Osteoblast (primary cell): ENCODE results near the gene NR3C2. TPM values are rescaled to one million over a fixed set of nuclear protein-coding genes. Genes with fewer than 3 reads are reported as not detected.

Experiments
- DNase-seq: peaks from one replicate; pipeline ENCODE4 v3.0.0; 2011; ENCODE audit warnings: low spot score, mixed read lengths; ENCODE audit not compliant: insufficient read length; ENCODE audit errors: missing footprints
- H2AFZ ChIP-seq: 2 replicates; pipeline ENCODE4 v1.6.0; 2011; ENCODE audit warnings: mild to moderate bottlenecking, low read length
- H3K27ac ChIP-seq: 2 replicates; pipeline ENCODE4 v1.5.1; 2011; ENCODE audit warnings: mild to moderate bottlenecking, low read depth, low read length, moderate library complexity
- H3K27me3 ChIP-seq: 2 replicates; pipeline ENCODE4 v1.6.0; 2012; ENCODE audit warnings: mild to moderate bottlenecking, control low read depth, inconsistent platforms, low read length, moderate library complexity; ENCODE audit not compliant: insufficient read depth
- H3K36me3 ChIP-seq: 2 replicates; pipeline ENCODE4 v1.5.1; 2011; ENCODE audit warnings: mild to moderate bottlenecking, low read length, control low read depth, moderate library complexity; ENCODE audit not compliant: insufficient read depth
- H3K4me1 ChIP-seq: 2 replicates; pipeline ENCODE4 v1.5.1; 2011; ENCODE audit warnings: mild to moderate bottlenecking, low read length, control low read depth, moderate library complexity; ENCODE audit not compliant: insufficient read depth
- H3K4me2 ChIP-seq: 2 replicates; pipeline ENCODE4 v1.6.0; 2011; ENCODE audit warnings: mild to moderate bottlenecking, low read length; ENCODE audit not compliant: insufficient read depth
- H3K4me3 ChIP-seq: fragments of 200-600 bp; sonication (generic); 3 replicates; pipeline ENCODE4 v1.5.1; 2012; ENCODE audit warnings: mild to moderate bottlenecking, low read length, inconsistent platforms; ENCODE audit not compliant: insufficient read depth
- H3K79me2 ChIP-seq: 2 replicates; pipeline ENCODE4 v1.6.0; 2012; ENCODE audit warnings: mild to moderate bottlenecking, low read length, control low read depth, inconsistent platforms; ENCODE audit not compliant: insufficient read depth
- H3K9me3 ChIP-seq: 2 replicates; pipeline ENCODE4 v1.5.1; 2011; ENCODE audit warnings: low read depth, low read length, control low read depth
- H4K20me1 ChIP-seq: 2 replicates; pipeline ENCODE4 v1.6.0; 2012; ENCODE audit warnings: mild to moderate bottlenecking, low read length, control low read depth; ENCODE audit not compliant: insufficient read depth
- total RNA-seq: library from RNA; depleted of rRNA; stranded (reverse); fragments of >200 nt; gene quantifications from 2 replicates; pipeline ENCODE4 v1.2.3, GENCODE V29; 2012
- TF ChIP-seq, protein P1 (sequence below): IDR thresholded peaks from 2 replicates; pipeline ENCODE4 v1.5.1; 2011; ENCODE audit warnings: mild to moderate bottlenecking, low read depth, low read length, moderate library complexity; ENCODE audit errors: extremely low read depth

The NR3C2 gene
- total RNA-seq, 1 donor = 0.72 TPM

DNA sequence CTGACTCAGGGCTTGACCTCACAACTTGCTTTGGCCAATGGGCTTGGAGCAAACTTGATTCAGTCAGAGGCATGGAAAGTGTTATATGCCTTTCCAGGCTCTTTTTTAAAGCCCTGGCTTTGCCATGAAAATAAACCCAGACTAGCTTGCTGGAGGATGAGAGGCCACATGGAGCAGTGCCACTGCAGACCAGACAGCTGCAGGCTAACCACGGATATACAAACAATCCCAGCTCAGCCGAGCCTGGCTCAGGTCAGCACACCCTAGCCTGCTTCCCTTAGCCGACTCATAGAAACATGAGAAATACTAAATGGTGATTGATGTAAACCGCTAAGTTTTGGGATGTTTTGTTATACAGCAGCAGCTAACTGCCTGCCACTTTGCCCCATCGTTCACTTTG is 365.2 kb downstream of the NR3C2 start:
- DNase-seq = no peak
- Histone ChIP-seq H3K9me3 (no peaks in the 10 kb centered on the region), H2AFZ (no peak overlapping the region), H3K4me1 (no peaks in the 10 kb centered on the region), H4K20me1 (no peaks in the 10 kb centered on the region), H3K36me3 (peaks cover 13% of the 10 kb centered on the region), H3K27me3 (no peaks in the 10 kb centered on the region), H3K4me2 (no peak overlapping the region), H3K27ac (no peak overlapping the region), H3K79me2 (no peaks in the 10 kb centered on the region), H3K4me3 (no peak overlapping the region)
- TF ChIP-seq, protein P1, sequence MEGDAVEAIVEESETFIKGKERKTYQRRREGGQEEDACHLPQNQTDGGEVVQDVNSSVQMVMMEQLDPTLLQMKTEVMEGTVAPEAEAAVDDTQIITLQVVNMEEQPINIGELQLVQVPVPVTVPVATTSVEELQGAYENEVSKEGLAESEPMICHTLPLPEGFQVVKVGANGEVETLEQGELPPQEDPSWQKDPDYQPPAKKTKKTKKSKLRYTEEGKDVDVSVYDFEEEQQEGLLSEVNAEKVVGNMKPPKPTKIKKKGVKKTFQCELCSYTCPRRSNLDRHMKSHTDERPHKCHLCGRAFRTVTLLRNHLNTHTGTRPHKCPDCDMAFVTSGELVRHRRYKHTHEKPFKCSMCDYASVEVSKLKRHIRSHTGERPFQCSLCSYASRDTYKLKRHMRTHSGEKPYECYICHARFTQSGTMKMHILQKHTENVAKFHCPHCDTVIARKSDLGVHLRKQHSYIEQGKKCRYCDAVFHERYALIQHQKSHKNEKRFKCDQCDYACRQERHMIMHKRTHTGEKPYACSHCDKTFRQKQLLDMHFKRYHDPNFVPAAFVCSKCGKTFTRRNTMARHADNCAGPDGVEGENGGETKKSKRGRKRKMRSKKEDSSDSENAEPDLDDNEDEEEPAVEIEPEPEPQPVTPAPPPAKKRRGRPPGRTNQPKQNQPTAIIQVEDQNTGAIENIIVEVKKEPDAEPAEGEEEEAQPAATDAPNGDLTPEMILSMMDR = no peak

DNA sequence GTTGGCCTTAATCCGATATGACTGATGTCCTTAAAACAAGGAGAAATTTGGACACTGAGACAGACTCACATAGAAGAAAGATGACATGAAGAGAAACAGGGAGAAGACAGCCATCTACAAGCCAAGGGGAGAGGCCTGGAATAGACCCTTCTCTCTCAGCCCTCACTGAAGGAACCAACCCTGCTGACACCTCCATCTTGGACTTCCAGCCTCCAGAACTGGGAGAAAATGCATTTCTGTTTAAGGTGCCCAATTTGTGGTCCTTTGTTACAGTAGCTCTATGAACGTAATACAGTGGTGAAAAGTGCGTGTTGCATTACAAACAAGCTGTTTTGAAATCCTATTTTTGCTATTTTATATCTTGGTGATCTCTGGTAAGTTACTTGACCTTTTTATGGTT is 366.8 kb downstream of the NR3C2 start:
- H3K36me3 ChIP-seq = peaks cover 13% of the 10 kb centered on the region
- H3K27me3 ChIP-seq = no peaks in the 10 kb centered on the region
- H3K4me1 ChIP-seq = no peaks in the 10 kb centered on the region
- H3K4me2 ChIP-seq = no peak overlapping the region
- no peak for DNase-seq
- H3K27ac ChIP-seq = no peak overlapping the region
- no peaks in the 10 kb centered on the region for H3K79me2 ChIP-seq
- TF ChIP-seq, protein P1 = no peak
- H3K9me3 ChIP-seq = no peaks in the 10 kb centered on the region
- H3K4me3 ChIP-seq = no peak overlapping the region
- H2AFZ ChIP-seq = no peak overlapping the region
- H4K20me1 ChIP-seq = no peaks in the 10 kb centered on the region

DNA sequence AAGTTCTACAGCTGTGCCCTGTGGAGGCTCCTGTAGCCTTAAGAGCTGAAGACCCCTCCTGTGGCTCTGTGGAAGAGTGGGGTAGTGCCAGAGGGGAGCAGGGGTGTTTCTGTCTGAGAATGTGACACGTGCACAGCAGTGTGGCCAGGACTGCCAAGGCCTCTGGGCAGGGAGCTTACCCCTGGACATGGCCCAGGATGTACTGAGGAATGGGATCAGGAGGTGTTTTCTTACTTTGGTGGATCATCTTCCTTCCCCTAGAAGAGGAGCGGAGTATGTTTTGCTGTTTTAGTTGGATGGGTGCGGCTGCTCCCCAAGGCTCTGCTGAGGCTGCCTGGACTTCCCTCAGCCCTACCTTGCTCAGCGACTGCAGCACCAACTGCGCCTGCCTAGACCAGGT is 367.8 kb downstream of the NR3C2 start:
- H3K36me3 ChIP-seq = peaks cover 10% of the 10 kb centered on the region
- TF ChIP-seq, protein P1 = no peak
- no peak overlapping the region for H3K27ac ChIP-seq

DNA sequence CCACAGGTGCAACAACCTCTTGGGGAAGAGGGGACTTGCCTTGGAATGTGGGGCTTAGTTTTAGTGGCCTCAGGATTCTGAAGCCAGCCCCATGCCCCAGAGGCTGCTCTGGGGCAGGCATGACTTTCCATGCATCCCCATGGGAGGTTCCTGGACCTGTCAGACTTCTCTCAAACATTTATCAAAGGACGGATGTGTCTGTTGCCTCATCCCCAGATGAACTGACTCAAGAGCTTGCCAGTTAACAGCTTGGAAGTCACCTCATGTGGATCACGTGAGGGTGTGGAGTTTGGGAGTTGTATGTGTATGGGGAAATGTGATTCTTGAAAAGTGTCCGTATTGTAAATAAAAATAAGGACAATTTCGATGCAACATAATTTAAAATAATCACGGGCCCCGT is 368.9 kb downstream of the NR3C2 start:
- DNase-seq = peak; percentile 37
- no peak overlapping the region for H3K4me3 ChIP-seq
- H3K4me2 ChIP-seq = no peak overlapping the region
- no peaks in the 10 kb centered on the region for H3K27me3 ChIP-seq
- H2AFZ ChIP-seq = no peak overlapping the region
- H3K9me3 ChIP-seq = no peaks in the 10 kb centered on the region
- peaks cover 5% of the 10 kb centered on the region for H4K20me1 ChIP-seq
- no peaks in the 10 kb centered on the region for H3K4me1 ChIP-seq
- TF ChIP-seq, protein P1 = no peak
- peaks cover 3% of the 10 kb centered on the region for H3K79me2 ChIP-seq
- peaks cover 10% of the 10 kb centered on the region for H3K36me3 ChIP-seq
- no peak overlapping the region for H3K27ac ChIP-seq

More for the DNA sequence above, 367.8 kb downstream of the NR3C2 start:
- Histone ChIP-seq H3K4me1 (no peaks in the 10 kb centered on the region), H3K4me3 (no peak overlapping the region), H3K79me2 (peaks cover 3% of the 10 kb centered on the region), H3K4me2 (no peak overlapping the region), H3K9me3 (no peaks in the 10 kb centered on the region), H2AFZ (no peak overlapping the region), H3K27me3 (no peaks in the 10 kb centered on the region), H4K20me1 (peaks cover 2% of the 10 kb centered on the region)
- no peak for DNase-seq
